Raji (cell line): Measurements from ENCODE around the gene GPRASP3.

Source experiments
- POLR2A ChIP-seq: IDR thresholded peaks from 2 replicates; pipeline ENCODE4 v1.6.1; 2011; ENCODE audit warnings: low read depth, low read length, control low read depth; ENCODE audit not compliant: insufficient read depth

GPRASP3 gene

GRCh38 chrX:102720237-102721168 lies at the start of gene GPRASP3:
Gene GPRASP3, plus strand, starts transcription at chrX:102720743. Its CDS starts 28,253 bp downstream, at chrX:102748996.
- no peak for TF ChIP-seq POLR2A

GRCh38 chrX:102672856-102673255 lies 47.7 kb upstream of the GPRASP3 start:
- no peak for TF ChIP-seq POLR2A

GRCh38 chrX:102684772-102685520 lies 35.6 kb upstream of the GPRASP3 start:
- TF ChIP-seq POLR2A: no peak

GRCh38 chrX:102694749-102695148 lies 25.8 kb upstream of the GPRASP3 start:
- TF ChIP-seq POLR2A: no peak

- TF ChIP-seq POLR2A: no peak
Observed at GRCh38 chrX:102696306-102696705, 24.2 kb upstream of the GPRASP3 start.

GRCh38 chrX:102697494-102697893 lies 23.0 kb upstream of the GPRASP3 start:
- TF ChIP-seq POLR2A: no peak

- TF ChIP-seq POLR2A: no peak
Observed at GRCh38 chrX:102708900-102709299, 11.6 kb upstream of the GPRASP3 start.

- no peak for TF ChIP-seq POLR2A
Observed at GRCh38 chrX:102711872-102712215, 8.7 kb upstream of the GPRASP3 start.

GRCh38 chrX:102712216-102712966 lies 8.2 kb upstream of the GPRASP3 start, which contains the start of gene GPRASP2:
Gene GPRASP2, plus strand, starts transcription at chrX:102712448. Its CDS starts 2,422 bp downstream, at chrX:102714870.
- no peak for TF ChIP-seq POLR2A

- no peak for TF ChIP-seq POLR2A
Observed at GRCh38 chrX:102712981-102713625, 7.4 kb upstream of the GPRASP3 start.

GRCh38 chrX:102714994-102715393 lies 5.5 kb upstream of the GPRASP3 start:
- TF ChIP-seq POLR2A: no peak

GRCh38 chrX:102715967-102716366 lies 4.6 kb upstream of the GPRASP3 start:
- no peak for TF ChIP-seq POLR2A

GRCh38 chrX:102723456-102723855 lies 2.9 kb downstream of the GPRASP3 start:
- no peak for TF ChIP-seq POLR2A

GRCh38 chrX:102727761-102728160 lies 7.2 kb downstream of the GPRASP3 start:
- no peak for TF ChIP-seq POLR2A

GRCh38 chrX:102728646-102729045 lies 8.1 kb downstream of the GPRASP3 start:
- no peak for TF ChIP-seq POLR2A
